PFSK-1 (cell line): Measurements from ENCODE around the gene RANBP17.

Source experiments
- POLR2AphosphoS5 ChIP-seq: IDR thresholded peaks from 2 replicates; pipeline ENCODE4 v1.6.1; 2012; ENCODE audit warnings: low read depth, mild to moderate bottlenecking, control low read depth, low read length, moderate library complexity
- SIN3A ChIP-seq: IDR thresholded peaks from 2 replicates; pipeline ENCODE4 v1.6.1; 2012; ENCODE audit warnings: mild to moderate bottlenecking, low read length, moderate library complexity, borderline replicate concordance; ENCODE audit not compliant: insufficient read depth
- TAF1 ChIP-seq: IDR thresholded peaks from 2 replicates; pipeline ENCODE4 v1.6.1; 2012; ENCODE audit warnings: low read length, control low read depth, borderline replicate concordance; ENCODE audit not compliant: insufficient read depth

DNA sequence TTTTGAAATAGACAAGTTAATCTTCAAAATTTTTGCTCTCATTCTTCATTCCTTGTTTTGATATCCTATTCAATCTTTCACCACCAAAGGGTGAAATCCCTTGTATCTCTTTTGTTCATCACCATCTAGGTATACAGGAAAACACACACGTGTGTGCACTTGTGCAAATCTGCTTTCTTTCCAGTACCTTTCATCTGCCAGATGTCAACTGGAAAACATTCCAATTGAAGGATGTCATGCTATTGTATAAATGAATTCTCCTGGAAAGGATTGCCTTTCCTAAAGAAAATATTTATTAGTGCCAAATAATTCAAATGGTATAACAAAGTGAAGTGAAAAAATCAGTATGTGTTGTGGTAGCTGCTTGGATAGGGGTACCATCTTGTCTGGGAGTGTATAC lies 123.7 kb downstream of the RANBP17 start:
- no peak for TF ChIP-seq POLR2AphosphoS5
- no peak for TF ChIP-seq SIN3A
- no peak for TF ChIP-seq TAF1
